HEK293 (cell line): ENCODE measurements around the gene ZNF460.

Experiments
- ATF2 ChIP-seq: fragments of 450-650 bp; formaldehyde crosslinking; IDR thresholded peaks from 2 replicates; pipeline ENCODE4 v1.5.1; 2016; ENCODE audit warnings: missing biosample characterization, missing genetic modification characterization, low read depth
- HOXC10 ChIP-seq: sonication (generic); formaldehyde crosslinking; IDR thresholded peaks from 2 replicates; pipeline ENCODE4 v1.8.1; 2023; ENCODE audit warnings: mild to moderate bottlenecking, missing genetic modification reagents
- RBAK ChIP-seq: fragments of 450-650 bp; formaldehyde crosslinking; IDR thresholded peaks from 2 replicates; pipeline ENCODE4 v1.5.1; 2016; ENCODE audit warnings: missing biosample characterization, missing genetic modification characterization
- SCRT1 ChIP-seq: fragments of 450-650 bp; formaldehyde crosslinking; IDR thresholded peaks from 2 replicates; pipeline ENCODE4 v1.5.1; 2016; ENCODE audit warnings: missing biosample characterization, missing genetic modification characterization, borderline replicate concordance
- TCF7L2 ChIP-seq: IDR thresholded peaks from 2 replicates; pipeline ENCODE4 v1.6.1; 2011; ENCODE audit warnings: low read depth, mild to moderate bottlenecking, inconsistent platforms, low read length, moderate library complexity, borderline replicate concordance
- ZBTB1 ChIP-seq: fragments of 450-650 bp; formaldehyde crosslinking; IDR thresholded peaks from 2 replicates; pipeline ENCODE4 v1.5.1; 2016; ENCODE audit warnings: missing biosample characterization, missing genetic modification characterization
- ZBTB26 ChIP-seq: fragments of 450-650 bp; formaldehyde crosslinking; optimal IDR thresholded peaks from 2 replicates; pipeline ENCODE3; 2016; ENCODE audit warnings: missing biosample characterization, mild to moderate bottlenecking, missing genetic modification characterization
- ZBTB6 ChIP-seq: fragments of 450-650 bp; formaldehyde crosslinking; IDR thresholded peaks from 2 replicates; pipeline ENCODE4 v1.5.1; 2017; ENCODE audit warnings: missing biosample characterization, missing genetic modification characterization
- ZFHX2 ChIP-seq: fragments of 450-650 bp; formaldehyde crosslinking; conservative IDR thresholded peaks from 2 replicates; pipeline ENCODE4 v1.5.1; 2016; ENCODE audit warnings: missing biosample characterization, missing genetic modification characterization
- ZIC2 ChIP-seq: fragments of 450-650 bp; formaldehyde crosslinking; IDR thresholded peaks from 2 replicates; pipeline ENCODE4 v1.5.1; 2016; ENCODE audit warnings: missing biosample characterization, missing genetic modification characterization
- ZNF16 ChIP-seq: fragments of 450-650 bp; formaldehyde crosslinking; IDR thresholded peaks from 2 replicates; pipeline ENCODE4 v1.5.1; 2016; ENCODE audit warnings: low read depth, missing biosample characterization, missing genetic modification characterization
- ZNF174 ChIP-seq: fragments of 450-650 bp; formaldehyde crosslinking; IDR thresholded peaks from 2 replicates; pipeline ENCODE4 v1.5.0; 2017; ENCODE audit warnings: missing biosample characterization, mild to moderate bottlenecking, missing genetic modification characterization
- ZNF223 ChIP-seq: fragments of 450-650 bp; formaldehyde crosslinking; IDR thresholded peaks from 2 replicates; pipeline ENCODE4 v1.5.1; 2016; ENCODE audit warnings: missing biosample characterization, missing genetic modification characterization
- ZNF248 ChIP-seq: fragments of 450-650 bp; formaldehyde crosslinking; IDR thresholded peaks from 2 replicates; pipeline ENCODE4 v1.5.1; 2017; ENCODE audit warnings: missing biosample characterization, missing genetic modification characterization
- ZNF266 ChIP-seq: fragments of 450-650 bp; formaldehyde crosslinking; IDR thresholded peaks from 2 replicates; pipeline ENCODE4 v1.5.1; 2016; ENCODE audit warnings: missing biosample characterization, missing genetic modification characterization, low read depth
- ZNF292 ChIP-seq: fragments of 450-650 bp; formaldehyde crosslinking; IDR thresholded peaks from 2 replicates; pipeline ENCODE4 v1.5.1; 2016; ENCODE audit warnings: low read depth, missing biosample characterization, missing genetic modification characterization, borderline replicate concordance
- ZNF362 ChIP-seq: fragments of 450-650 bp; formaldehyde crosslinking; IDR thresholded peaks from 2 replicates; pipeline ENCODE4 v1.5.1; 2016; ENCODE audit warnings: missing biosample characterization, missing genetic modification characterization
- ZNF433 ChIP-seq: fragments of 450-650 bp; formaldehyde crosslinking; IDR thresholded peaks from 2 replicates; pipeline ENCODE4 v1.5.1; 2016; ENCODE audit warnings: missing biosample characterization, missing genetic modification characterization, low read depth
- ZNF473 ChIP-seq: fragments of 450-650 bp; formaldehyde crosslinking; IDR thresholded peaks from 2 replicates; pipeline ENCODE4 v1.5.1; 2017; ENCODE audit warnings: missing biosample characterization, missing genetic modification characterization
- ZNF510 ChIP-seq: fragments of 450-650 bp; formaldehyde crosslinking; IDR thresholded peaks from 2 replicates; pipeline ENCODE4 v1.5.1; 2018; ENCODE audit warnings: mild to moderate bottlenecking, missing genetic modification characterization, missing biosample characterization; ENCODE audit not compliant: insufficient replicate concordance
- ZNF529 ChIP-seq: fragments of 450-650 bp; formaldehyde crosslinking; IDR thresholded peaks from 2 replicates; pipeline ENCODE4 v1.5.1; 2017; ENCODE audit warnings: missing genetic modification characterization, missing biosample characterization; ENCODE audit not compliant: insufficient replicate concordance
- ZNF555 ChIP-seq: fragments of 450-650 bp; formaldehyde crosslinking; conservative IDR thresholded peaks from 2 replicates; pipeline ENCODE4 v1.5.1; 2017; ENCODE audit warnings: missing biosample characterization, mild to moderate bottlenecking, missing genetic modification characterization, inconsistent platforms
- ZNF560 ChIP-seq: fragments of 450-650 bp; formaldehyde crosslinking; IDR thresholded peaks from 2 replicates; pipeline ENCODE4 v1.5.1; 2017; ENCODE audit warnings: missing biosample characterization, missing genetic modification characterization, borderline replicate concordance
- ZNF561 ChIP-seq: fragments of 450-650 bp; IDR thresholded peaks from 2 replicates; pipeline ENCODE4 v1.5.1; 2018; ENCODE audit warnings: missing biosample characterization, missing genetic modification characterization, borderline replicate concordance
- ZNF596 ChIP-seq: fragments of 450-650 bp; IDR thresholded peaks from 2 replicates; pipeline ENCODE4 v1.5.0; 2018; ENCODE audit warnings: missing biosample characterization, mild to moderate bottlenecking, missing genetic modification characterization, moderate library complexity
- ZNF610 ChIP-seq: fragments of 450-650 bp; formaldehyde crosslinking; IDR thresholded peaks from 2 replicates; pipeline ENCODE4 v1.5.1; 2016; ENCODE audit warnings: missing biosample characterization, missing genetic modification characterization, borderline replicate concordance
- ZNF624 ChIP-seq: fragments of 450-650 bp; formaldehyde crosslinking; IDR thresholded peaks from 2 replicates; pipeline ENCODE4 v1.5.1; 2017; ENCODE audit warnings: missing biosample characterization, missing genetic modification characterization
- ZNF654 ChIP-seq: fragments of 450-650 bp; formaldehyde crosslinking; IDR thresholded peaks from 2 replicates; pipeline ENCODE4 v1.5.1; 2016; ENCODE audit warnings: low read depth, missing biosample characterization, missing genetic modification characterization
- ZNF704 ChIP-seq: fragments of 450-650 bp; formaldehyde crosslinking; IDR thresholded peaks from 2 replicates; pipeline ENCODE4 v1.5.1; 2016; ENCODE audit warnings: missing biosample characterization, missing genetic modification characterization
- ZNF747 ChIP-seq: fragments of 450-650 bp; formaldehyde crosslinking; IDR thresholded peaks from 2 replicates; pipeline ENCODE4 v1.5.1; 2016; ENCODE audit warnings: missing biosample characterization, missing genetic modification characterization
- ZNF830 ChIP-seq: fragments of 450-650 bp; IDR thresholded peaks from 2 replicates; pipeline ENCODE4 v1.5.0; 2018; ENCODE audit warnings: missing biosample characterization, missing genetic modification characterization, low read depth, mild to moderate bottlenecking, moderate library complexity
- ZNF843 ChIP-seq: fragments of 450-650 bp; formaldehyde crosslinking; IDR thresholded peaks from 2 replicates; pipeline ENCODE4 v1.5.1; 2016; ENCODE audit warnings: missing biosample characterization, missing genetic modification characterization
- ZSCAN30 ChIP-seq: fragments of 450-650 bp; IDR thresholded peaks from 2 replicates; pipeline ENCODE4 v1.5.1; 2018; ENCODE audit warnings: missing biosample characterization, mild to moderate bottlenecking, missing genetic modification characterization, moderate library complexity
- ZSCAN4 ChIP-seq: fragments of 450-650 bp; formaldehyde crosslinking; IDR thresholded peaks from 2 replicates; pipeline ENCODE4 v1.5.1; 2017; ENCODE audit warnings: missing biosample characterization, missing genetic modification characterization

The ZNF460 gene

GRCh38 chr19:57279418-57280164, 694 bp upstream of the ZNF460 start (continued):
- TF ChIP-seq ZSCAN4: no peak
- TF ChIP-seq ZNF362: no peak
- no peak for TF ChIP-seq ZNF174 (tag by site-specific recombination)
- TF ChIP-seq ZNF654 (tag by site-specific recombination): peak; percentile 29
- no peak for TF ChIP-seq ZNF704 (tag by site-specific recombination)
- TF ChIP-seq ZNF555 (tag by site-specific recombination): no peak
- no peak for TF ChIP-seq ZBTB1 (tag by site-specific recombination)
- TF ChIP-seq ZNF510: no peak
- no peak for TF ChIP-seq ZNF596 (tag by site-specific recombination)
- TF ChIP-seq ZBTB26 (tag by site-specific recombination): no peak
- no peak for TF ChIP-seq ZNF266 (tag by site-specific recombination)
- no peak for TF ChIP-seq ZNF223 (tag by site-specific recombination)
- TF ChIP-seq ZNF561: peak; percentile 82; the same call in 1 of the 2 replicates
- no peak for TF ChIP-seq ZNF624 (tag by site-specific recombination)
- TF ChIP-seq ZNF843 (tag by site-specific recombination): no peak
- 0 out of 2 replicates have a peak, but pooled peaks have one; percentile 22 for TF ChIP-seq ZNF610
- TF ChIP-seq ZNF560 (tag by site-specific recombination): no peak
- TF ChIP-seq ZBTB6: no peak
- TF ChIP-seq ZNF747 (tag by site-specific recombination): no peak
- TF ChIP-seq ZNF473 (tag by site-specific recombination): no peak
- no peak for TF ChIP-seq ZNF433
- TF ChIP-seq ZNF529 (tag by site-specific recombination): no peak
- no peak for TF ChIP-seq SCRT1 (tag by site-specific recombination)
- TF ChIP-seq ZNF16 (tag by site-specific recombination): no peak
- no peak for TF ChIP-seq ZFHX2 (tag by site-specific recombination)
- no peak for TF ChIP-seq ZIC2 (tag by site-specific recombination)
- 0 out of 2 replicates have a peak, but pooled peaks have one; percentile 14 for TF ChIP-seq ATF2
- no peak for TF ChIP-seq HOXC10
- TF ChIP-seq ZNF292: no peak
- TF ChIP-seq RBAK (tag by site-specific recombination): no peak
- TF ChIP-seq ZSCAN30: peak; percentile 50
- TF ChIP-seq ZNF830 (tag by site-specific recombination): no peak
- TF ChIP-seq ZNF248 (tag by site-specific recombination): no peak
- TF ChIP-seq TCF7L2: no peak
